Spleen (tissue), 3 donors: ENCODE data around the gene LEO1.

ENCODE experiments used
- POLR2A ChIP-seq, 3 donors: fragments of 450-650 bp; IDR thresholded peaks; one replicate each; pipeline ENCODE4 v1.5.1; 2017; ENCODE audit warnings: antibody characterized with exemption in 3 of 3, mild to moderate bottlenecking in 1 of 3
- POLR2AphosphoS5 ChIP-seq, 3 donors: sonication (generic); formaldehyde crosslinking; IDR thresholded peaks; one replicate each; pipeline ENCODE4 v1.5.1; 2017; ENCODE audit warnings: antibody characterized with exemption in 3 of 3

GRCh38 chr15:52014616-52015015, 43.0 kb upstream of the LEO1 start:
- TF ChIP-seq POLR2AphosphoS5 (IDR thresholded peaks at IDR 0.05) (no peak), POLR2A (IDR thresholded peaks at IDR 0.05) (no peak)
